Natural killer cell (primary cell): Measurements from ENCODE around the gene ZKSCAN2. TPM values are rescaled to one million over a fixed set of nuclear protein-coding genes. Genes with fewer than 3 reads are reported as not detected.

Experiments used
- ATAC-seq, 3 donors: fragments of 150-1000 bp in 2 of 3; fragments of 200-7000 bp in 1 of 3; cut with Tn5 transposase; 1 replicate in 1 of 3; 2 replicates in 2 of 3; pipeline ENCODE4 v1.10.0; 2021; ENCODE audit warnings: mild to moderate bottlenecking in 2 of 3, moderate library complexity in 2 of 3
- DNase-seq, 2 donors: peaks; one replicate each; pipeline versions ENCODE4 v3.0.0 to v3.0.0-alpha.2; 2013 to 2021; ENCODE audit warnings: mixed read lengths in 1 of 2
- H3K27ac ChIP-seq: one replicate; pipeline ENCODE4 v1.5.1; 2013; ENCODE audit warnings: mild to moderate bottlenecking, low read length
- H3K27me3 ChIP-seq: one replicate; pipeline ENCODE4 v1.6.1; 2013; ENCODE audit warnings: low read length; ENCODE audit not compliant: control insufficient read depth, insufficient read depth
- H3K36me3 ChIP-seq: one replicate; pipeline ENCODE4 v1.6.1; 2013; ENCODE audit warnings: low read length; ENCODE audit not compliant: control insufficient read depth, insufficient read depth
- H3K4me1 ChIP-seq: one replicate; pipeline ENCODE4 v1.6.1; 2013; ENCODE audit warnings: low read length; ENCODE audit not compliant: control insufficient read depth, insufficient read depth
- H3K4me3 ChIP-seq: one replicate; pipeline ENCODE4 v1.5.1; 2013; ENCODE audit warnings: low read length
- H3K9me3 ChIP-seq: one replicate; pipeline ENCODE4 v1.6.1; 2013; ENCODE audit warnings: low read length; ENCODE audit not compliant: control insufficient read depth, insufficient read depth
- H3K27ac Mint-ChIP-seq, 2 donors: one replicate each; pipeline ENCODE4 v1.8.0; 2022; ENCODE audit warnings: mild to moderate bottlenecking in 2 of 2, mixed read lengths in 2 of 2, moderate library complexity in 1 of 2
- H3K27me3 Mint-ChIP-seq, 2 donors: one replicate each; pipeline ENCODE4 v1.8.0; 2022; ENCODE audit warnings: low read depth in 2 of 2, mixed read lengths in 2 of 2
- H3K36me3 Mint-ChIP-seq: one replicate; pipeline ENCODE4 v1.8.0; 2022; ENCODE audit warnings: mixed read lengths
- H3K4me1 Mint-ChIP-seq, 2 donors: one replicate each; pipeline ENCODE4 v1.8.0; 2022; ENCODE audit warnings: mixed read lengths in 2 of 2
- H3K4me3 Mint-ChIP-seq: one replicate; pipeline ENCODE4 v1.8.0; 2022; ENCODE audit warnings: mild to moderate bottlenecking, moderate library complexity, mixed read lengths
- H3K9me3 Mint-ChIP-seq, 2 donors: one replicate each; pipeline ENCODE4 v1.8.0; 2022; ENCODE audit warnings: mixed read lengths in 2 of 2
- WGBS: methylation state at CpG from one replicate; pipeline ENCODE4 v1.1.7; 2013; ENCODE audit warnings: missing lambda C conversion rate; ENCODE audit not compliant: insufficient coverage; 5-methylcytosine and 5-hydroxymethylcytosine counted together
- intact Hi-C: fragments of 100-400 bp; cut with micrococcal nuclease; formaldehyde crosslinking; loops from one replicate; pipeline ENCODE4 v1.14.2; 2022
- total RNA-seq, 4 donors: library from RNA; stranded (reverse); fragments of 120-200 nt in 1 of 4; gene quantifications; one replicate each; pipeline versions ENCODE4 v1.2.3 to v1.2.4, GENCODE V29; 2013 to 2022
- TF ChIP-seq, protein P1 (sequence below): fragments of 200-600 bp; IDR thresholded peaks from one replicate; pipeline ENCODE4 v1.8.0; 2022; ENCODE audit warnings: antibody characterized with exemption

Gene ZKSCAN2
- total RNA-seq, 3 donors from 2014 or later (not counting 1 experiment from before 2014, with no cell fraction given): 6.7 to 7.0 (median 6.8) TPM

GRCh38 chr16:25189305-25189704, 68.3 kb downstream of the ZKSCAN2 start:
- TF ChIP-seq, protein P1, sequence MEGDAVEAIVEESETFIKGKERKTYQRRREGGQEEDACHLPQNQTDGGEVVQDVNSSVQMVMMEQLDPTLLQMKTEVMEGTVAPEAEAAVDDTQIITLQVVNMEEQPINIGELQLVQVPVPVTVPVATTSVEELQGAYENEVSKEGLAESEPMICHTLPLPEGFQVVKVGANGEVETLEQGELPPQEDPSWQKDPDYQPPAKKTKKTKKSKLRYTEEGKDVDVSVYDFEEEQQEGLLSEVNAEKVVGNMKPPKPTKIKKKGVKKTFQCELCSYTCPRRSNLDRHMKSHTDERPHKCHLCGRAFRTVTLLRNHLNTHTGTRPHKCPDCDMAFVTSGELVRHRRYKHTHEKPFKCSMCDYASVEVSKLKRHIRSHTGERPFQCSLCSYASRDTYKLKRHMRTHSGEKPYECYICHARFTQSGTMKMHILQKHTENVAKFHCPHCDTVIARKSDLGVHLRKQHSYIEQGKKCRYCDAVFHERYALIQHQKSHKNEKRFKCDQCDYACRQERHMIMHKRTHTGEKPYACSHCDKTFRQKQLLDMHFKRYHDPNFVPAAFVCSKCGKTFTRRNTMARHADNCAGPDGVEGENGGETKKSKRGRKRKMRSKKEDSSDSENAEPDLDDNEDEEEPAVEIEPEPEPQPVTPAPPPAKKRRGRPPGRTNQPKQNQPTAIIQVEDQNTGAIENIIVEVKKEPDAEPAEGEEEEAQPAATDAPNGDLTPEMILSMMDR: no peak
- Mint-ChIP-seq H3K4me1 (no peaks in the 10 kb centered on the region), H3K4me3 (no peak overlapping the region), H3K27me3 (no peaks in the 10 kb centered on the region), H3K36me3 (no peaks in the 10 kb centered on the region), H3K27ac (no peak overlapping the region), H3K9me3 (no peaks in the 10 kb centered on the region)
- Histone ChIP-seq H3K27ac (no peak overlapping the region), H3K9me3 (no peaks in the 10 kb centered on the region), H3K27me3 (no peaks in the 10 kb centered on the region), H3K4me3 (no peak overlapping the region), H3K4me1 (no peaks in the 10 kb centered on the region), H3K36me3 (no peaks in the 10 kb centered on the region)
- intact Hi-C loops: no loop called here
- DNase-seq (no peak), ATAC-seq (no peak)
- 97% methylated on average over 6 of the region's 6 CpGs for WGBS

DNA sequence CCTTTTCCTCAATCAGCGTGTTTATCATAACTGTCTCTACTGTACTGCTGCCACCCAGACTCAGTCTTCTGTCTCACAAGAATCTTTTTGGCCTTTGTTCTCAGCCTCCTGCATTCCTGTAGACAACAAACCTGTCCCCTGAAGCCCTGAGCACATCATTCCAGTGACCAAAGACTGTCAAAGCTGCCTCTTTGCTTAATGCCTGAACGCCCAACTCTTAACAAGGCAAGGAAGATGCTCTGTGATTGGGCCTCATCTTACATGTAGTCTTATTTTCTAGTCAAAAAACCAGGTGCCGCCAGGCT, 70.2 kb downstream of the ZKSCAN2 start:
- TF ChIP-seq, protein P1: no peak
- H3K9me3 ChIP-seq: no peaks in the 10 kb centered on the region
- no peak for DNase-seq
- 94% methylated on average over 3 of the region's 3 CpGs for WGBS
- no peaks in the 10 kb centered on the region for H3K9me3 Mint-ChIP-seq
- no peaks in the 10 kb centered on the region for H3K4me1 ChIP-seq
- no peaks in the 10 kb centered on the region for H3K27me3 Mint-ChIP-seq
- no peak overlapping the region for H3K27ac ChIP-seq
- no peak overlapping the region for H3K27ac Mint-ChIP-seq
- intact Hi-C loops: no loop called here
- no peaks in the 10 kb centered on the region for H3K27me3 ChIP-seq
- no peaks in the 10 kb centered on the region for H3K36me3 ChIP-seq
- no peak overlapping the region for H3K4me3 Mint-ChIP-seq
- no peaks in the 10 kb centered on the region for H3K4me1 Mint-ChIP-seq
- H3K36me3 Mint-ChIP-seq: no peaks in the 10 kb centered on the region
- H3K4me3 ChIP-seq: no peak overlapping the region
- no peak for ATAC-seq

Other genes with a start within 250 kb of the ZKSCAN2 start
- gene ARHGAP17, start 242.5 kb downstream of the ZKSCAN2 start, total RNA-seq: 10 to 100 TPM; 67.0 to 85.7 (median 84.7) TPM
- 10 to 100 TPM; 28.8 to 49.5 (median 43.0) TPM for gene LCMT1, start 146.1 kb downstream of the ZKSCAN2 start, total RNA-seq
- 1 to 10 TPM in 1 of 3 donors, under 1 TPM in 2; 0.36 to 1.1 (median 0.68) TPM for gene AQP8, start 40.9 kb downstream of the ZKSCAN2 start, total RNA-seq